KMS-11 (cell line): ENCODE measurements around the gene KCNQ1OT1.

ENCODE experiments used
- H2AFZ ChIP-seq: fragments of 200-600 bp; sonication (generic); 2 replicates; pipeline ENCODE4 v1.6.1; 2016; ENCODE audit warnings: antibody characterized with exemption, mixed run types, low read depth
- H3K27ac ChIP-seq: fragments of 200-600 bp; sonication (generic); 2 replicates; pipeline ENCODE4 v1.6.1; 2016; ENCODE audit warnings: mild to moderate bottlenecking, mixed run types
- H3K27me3 ChIP-seq: fragments of 200-600 bp; sonication (generic); 2 replicates; pipeline ENCODE4 v1.6.1; 2017; ENCODE audit warnings: mild to moderate bottlenecking, low read depth, mixed run types, moderate library complexity; ENCODE audit not compliant: insufficient read depth
- H3K36me3 ChIP-seq: fragments of 200-600 bp; sonication (generic); 2 replicates; pipeline ENCODE4 v1.6.1; 2017; ENCODE audit warnings: mild to moderate bottlenecking, mixed run types; ENCODE audit not compliant: insufficient read depth
- H3K4me1 ChIP-seq: fragments of 200-600 bp; sonication (generic); 2 replicates; pipeline ENCODE4 v1.6.1; 2016; ENCODE audit warnings: mild to moderate bottlenecking, low read depth, mixed run types; ENCODE audit not compliant: poor library complexity, severe bottlenecking
- H3K4me2 ChIP-seq: fragments of 200-600 bp; sonication (generic); 2 replicates; pipeline ENCODE4 v1.7.0; 2016; ENCODE audit warnings: mild to moderate bottlenecking, mixed run types
- H3K4me3 ChIP-seq: fragments of 200-600 bp; sonication (generic); IDR thresholded peaks from 2 replicates; pipeline ENCODE4 v1.6.1; 2017; ENCODE audit warnings: low read depth, low read length, mixed read lengths; ENCODE audit not compliant: insufficient read depth
- H3K79me2 ChIP-seq: fragments of 200-600 bp; sonication (generic); 2 replicates; pipeline ENCODE4 v1.6.1; 2016; ENCODE audit warnings: low read depth, mixed run types; ENCODE audit not compliant: insufficient read depth
- H3K9ac ChIP-seq: fragments of 200-600 bp; sonication (generic); 2 replicates; pipeline ENCODE4 v1.6.1; 2016; ENCODE audit warnings: mild to moderate bottlenecking, mixed run types
- H4K20me1 ChIP-seq: fragments of 200-600 bp; sonication (generic); 2 replicates; pipeline ENCODE4 v1.6.1; 2016; ENCODE audit warnings: mild to moderate bottlenecking, mixed run types; ENCODE audit not compliant: insufficient read depth
- TF ChIP-seq, protein P1 (sequence below): fragments of 200-600 bp; sonication (generic); conservative IDR thresholded peaks from 2 replicates; pipeline ENCODE4 v1.6.1; 2017; ENCODE audit warnings: low read depth, mild to moderate bottlenecking, antibody characterized with exemption, low read length, moderate library complexity, mixed read lengths

KCNQ1OT1 gene

GRCh38 chr11:2630679-2631078 is 69.1 kb downstream of the KCNQ1OT1 start:
- H3K9ac ChIP-seq: no peak overlapping the region
- TF ChIP-seq, protein P1, sequence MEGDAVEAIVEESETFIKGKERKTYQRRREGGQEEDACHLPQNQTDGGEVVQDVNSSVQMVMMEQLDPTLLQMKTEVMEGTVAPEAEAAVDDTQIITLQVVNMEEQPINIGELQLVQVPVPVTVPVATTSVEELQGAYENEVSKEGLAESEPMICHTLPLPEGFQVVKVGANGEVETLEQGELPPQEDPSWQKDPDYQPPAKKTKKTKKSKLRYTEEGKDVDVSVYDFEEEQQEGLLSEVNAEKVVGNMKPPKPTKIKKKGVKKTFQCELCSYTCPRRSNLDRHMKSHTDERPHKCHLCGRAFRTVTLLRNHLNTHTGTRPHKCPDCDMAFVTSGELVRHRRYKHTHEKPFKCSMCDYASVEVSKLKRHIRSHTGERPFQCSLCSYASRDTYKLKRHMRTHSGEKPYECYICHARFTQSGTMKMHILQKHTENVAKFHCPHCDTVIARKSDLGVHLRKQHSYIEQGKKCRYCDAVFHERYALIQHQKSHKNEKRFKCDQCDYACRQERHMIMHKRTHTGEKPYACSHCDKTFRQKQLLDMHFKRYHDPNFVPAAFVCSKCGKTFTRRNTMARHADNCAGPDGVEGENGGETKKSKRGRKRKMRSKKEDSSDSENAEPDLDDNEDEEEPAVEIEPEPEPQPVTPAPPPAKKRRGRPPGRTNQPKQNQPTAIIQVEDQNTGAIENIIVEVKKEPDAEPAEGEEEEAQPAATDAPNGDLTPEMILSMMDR: no peak
- no peaks in the 10 kb centered on the region for H3K79me2 ChIP-seq
- no peaks in the 10 kb centered on the region for H3K4me1 ChIP-seq
- H2AFZ ChIP-seq: no peak overlapping the region
- H4K20me1 ChIP-seq: no peaks in the 10 kb centered on the region
- H3K4me3 ChIP-seq: no peak overlapping the region
- no peak overlapping the region for H3K4me2 ChIP-seq
- no peaks in the 10 kb centered on the region for H3K36me3 ChIP-seq
- H3K27ac ChIP-seq: no peak overlapping the region
- no peaks in the 10 kb centered on the region for H3K27me3 ChIP-seq

GRCh38 chr11:2625183-2625582 is 74.6 kb downstream of the KCNQ1OT1 start:
- H3K4me3 ChIP-seq: no peak overlapping the region
- H2AFZ ChIP-seq: no peak overlapping the region
- H3K36me3 ChIP-seq: no peaks in the 10 kb centered on the region; the same call in 1 of the 2 replicates
- H3K9ac ChIP-seq: no peak overlapping the region
- no peaks in the 10 kb centered on the region for H4K20me1 ChIP-seq
- TF ChIP-seq, protein P1: no peak
- peaks cover 14% of the 10 kb centered on the region for H3K4me1 ChIP-seq
- H3K79me2 ChIP-seq: no peaks in the 10 kb centered on the region
- no peak overlapping the region for H3K27ac ChIP-seq
- H3K27me3 ChIP-seq: no peaks in the 10 kb centered on the region
- H3K4me2 ChIP-seq: no peak overlapping the region

GRCh38 chr11:2621894-2622293 is 77.9 kb downstream of the KCNQ1OT1 start:
- Histone ChIP-seq H3K4me2 (no peak overlapping the region; the same call in 1 of the 2 replicates), H3K27me3 (no peaks in the 10 kb centered on the region), H3K79me2 (no peaks in the 10 kb centered on the region), H4K20me1 (no peaks in the 10 kb centered on the region), H2AFZ (no peak overlapping the region), H3K9ac (no peak overlapping the region), H3K4me1 (peaks cover 14% of the 10 kb centered on the region), H3K36me3 (no peaks in the 10 kb centered on the region; the same call in 1 of the 2 replicates), H3K27ac (peak overlapping the region; percentile 12; the same call in 1 of the 2 replicates), H3K4me3 (no peak overlapping the region)
- TF ChIP-seq, protein P1: no peak

GRCh38 chr11:2612884-2613571 is 86.8 kb downstream of the KCNQ1OT1 start:
- Histone ChIP-seq H3K79me2 (no peaks in the 10 kb centered on the region), H4K20me1 (no peaks in the 10 kb centered on the region; the same call in 1 of the 2 replicates), H3K4me1 (no peaks in the 10 kb centered on the region), H3K36me3 (no peaks in the 10 kb centered on the region), H3K27me3 (no peaks in the 10 kb centered on the region), H2AFZ (no peak overlapping the region), H3K4me2 (no peak overlapping the region), H3K27ac (no peak overlapping the region), H3K4me3 (no peak overlapping the region), H3K9ac (no peak overlapping the region)
- TF ChIP-seq, protein P1: no peak
